Right atrium auricular region (tissue), 2 donors: ENCODE results near the gene SPSB4. TPM values are rescaled to one million over a fixed set of nuclear protein-coding genes. Genes with fewer than 3 reads are reported as not detected.
"Not testable (repeated sequence)": the region's sequence is repeated elsewhere in the genome, so short reads cannot be mapped to it uniquely, and the experiment has no call there.

Experiments
- DNase-seq: peaks from one replicate; pipeline ENCODE4 v3.0.0-alpha.2; 2019; ENCODE audit warnings: low spot score
- H3K27ac ChIP-seq, 2 donors: fragments of 200-600 bp; sonication (generic); 1 replicate in 1 of 2; 2 replicates in 1 of 2; pipeline ENCODE4 v1.5.1; 2016 to 2019
- H3K27me3 ChIP-seq, 2 donors: fragments of 200-600 bp; sonication (generic); one replicate each; pipeline versions ENCODE4 v1.5.1 to v1.6.0; 2017 to 2019
- H3K36me3 ChIP-seq: fragments of 200-600 bp; sonication (generic); one replicate; pipeline ENCODE4 v1.5.1; 2016
- H3K4me1 ChIP-seq, 2 donors: fragments of 200-600 bp; sonication (generic); one replicate each; pipeline versions ENCODE4 v1.5.1 to v1.6.0; 2017 to 2019
- H3K4me3 ChIP-seq, 2 donors: fragments of 200-600 bp; sonication (generic); 1 replicate in 1 of 2; 2 replicates in 1 of 2; pipeline ENCODE4 v1.5.1; 2017 to 2019; ENCODE audit warnings: mild to moderate bottlenecking in 1 of 2, moderate library complexity in 1 of 2
- H3K9me3 ChIP-seq, 2 donors: fragments of 200-600 bp; sonication (generic); one replicate each; pipeline ENCODE4 v1.5.1; 2019
- total RNA-seq, 2 donors: library from RNA; depleted of rRNA; stranded (reverse); fragments of >200 nt; gene quantifications; one replicate each; pipeline ENCODE4 v1.1.0, GENCODE V29; 2016
- TF ChIP-seq, protein P1 (sequence below), 2 donors: fragments of 200-600 bp; sonication (generic); IDR thresholded peaks; one replicate each; pipeline ENCODE4 v1.5.1; 2019; ENCODE audit warnings: antibody characterized with exemption in 2 of 2

Gene SPSB4
- total RNA-seq, 2 donors from 2014 or later = 1.8 to 6.9 TPM

DNA sequence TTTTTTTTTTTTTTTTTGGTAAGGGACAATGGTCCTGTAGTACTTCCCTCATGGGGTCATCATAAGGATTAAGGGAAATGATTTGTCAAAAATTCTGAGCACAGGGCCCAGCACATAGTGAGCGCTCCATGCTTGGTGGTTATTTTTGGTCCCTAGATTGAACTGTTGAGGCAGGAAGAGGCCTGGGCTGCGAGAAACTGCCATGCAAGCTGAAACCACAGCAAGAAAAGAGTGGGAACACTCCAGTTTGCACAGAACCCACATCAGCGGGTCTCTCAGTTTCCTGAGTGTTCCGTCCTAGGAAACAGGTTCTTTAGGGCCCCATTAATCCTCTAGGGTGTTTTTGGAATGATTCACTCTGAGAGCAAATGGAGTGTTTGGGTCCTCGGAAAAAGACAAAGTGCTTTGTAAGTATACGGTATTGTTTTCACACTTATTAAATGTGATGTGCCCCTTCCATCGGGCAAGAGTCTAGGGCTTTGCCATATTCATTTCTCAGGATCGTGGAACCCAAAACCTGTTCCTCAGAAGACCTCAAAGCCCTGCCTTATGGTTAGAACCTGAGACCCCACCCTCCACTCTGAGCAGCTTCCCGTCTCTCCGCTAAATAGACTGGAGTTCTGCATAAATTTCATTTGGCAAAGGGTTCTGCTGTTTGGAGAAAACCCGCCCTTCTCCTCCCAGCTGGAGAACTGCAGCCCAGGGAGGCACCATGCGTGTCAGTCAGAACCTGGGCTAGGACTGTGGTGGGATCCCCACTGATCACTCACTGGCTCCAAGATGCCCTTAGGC, 60.4 kb downstream of the SPSB4 start:
- Histone ChIP-seq H3K4me3 (no peak overlapping the region), H3K27ac (no peak overlapping the region), H3K27me3 (no peaks in the 10 kb centered on the region), H3K9me3 (no peaks in the 10 kb centered on the region), H3K36me3 (no peaks in the 10 kb centered on the region), H3K4me1 (peaks cover 0 to 40% of the 10 kb centered on the region in 2 donors)
- DNase-seq = no peak
- TF ChIP-seq, protein P1, sequence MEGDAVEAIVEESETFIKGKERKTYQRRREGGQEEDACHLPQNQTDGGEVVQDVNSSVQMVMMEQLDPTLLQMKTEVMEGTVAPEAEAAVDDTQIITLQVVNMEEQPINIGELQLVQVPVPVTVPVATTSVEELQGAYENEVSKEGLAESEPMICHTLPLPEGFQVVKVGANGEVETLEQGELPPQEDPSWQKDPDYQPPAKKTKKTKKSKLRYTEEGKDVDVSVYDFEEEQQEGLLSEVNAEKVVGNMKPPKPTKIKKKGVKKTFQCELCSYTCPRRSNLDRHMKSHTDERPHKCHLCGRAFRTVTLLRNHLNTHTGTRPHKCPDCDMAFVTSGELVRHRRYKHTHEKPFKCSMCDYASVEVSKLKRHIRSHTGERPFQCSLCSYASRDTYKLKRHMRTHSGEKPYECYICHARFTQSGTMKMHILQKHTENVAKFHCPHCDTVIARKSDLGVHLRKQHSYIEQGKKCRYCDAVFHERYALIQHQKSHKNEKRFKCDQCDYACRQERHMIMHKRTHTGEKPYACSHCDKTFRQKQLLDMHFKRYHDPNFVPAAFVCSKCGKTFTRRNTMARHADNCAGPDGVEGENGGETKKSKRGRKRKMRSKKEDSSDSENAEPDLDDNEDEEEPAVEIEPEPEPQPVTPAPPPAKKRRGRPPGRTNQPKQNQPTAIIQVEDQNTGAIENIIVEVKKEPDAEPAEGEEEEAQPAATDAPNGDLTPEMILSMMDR (IDR thresholded peaks at IDR 0.05) = no peak

DNA sequence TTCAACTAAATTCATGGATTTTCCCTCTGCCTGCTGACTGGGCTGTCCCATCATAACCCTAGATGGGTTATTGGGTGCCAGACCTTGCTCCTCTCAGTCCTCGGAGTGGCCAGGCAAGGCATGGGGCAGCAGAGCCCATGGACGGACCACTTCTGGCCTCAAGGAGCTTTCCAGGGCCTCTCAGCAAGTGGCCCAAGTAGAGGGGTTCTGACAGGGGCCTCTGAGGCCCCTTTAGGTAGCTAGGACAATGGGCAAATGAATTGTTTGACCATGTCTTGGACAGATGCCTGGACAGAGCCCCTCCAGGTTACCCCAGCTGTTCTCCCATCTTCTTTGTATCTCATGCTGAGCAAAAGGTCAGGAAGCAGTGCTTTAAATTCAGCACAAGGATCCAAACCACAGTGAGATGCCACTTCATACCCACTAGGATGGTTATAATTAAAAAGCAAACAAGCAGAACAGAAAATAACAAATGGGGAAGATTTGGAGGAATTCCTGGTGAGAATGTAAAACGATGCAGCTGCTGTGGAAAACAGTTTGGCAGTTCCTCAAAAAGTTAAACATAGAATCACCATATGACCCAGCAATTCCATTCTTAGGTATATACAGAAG, 61.6 kb downstream of the SPSB4 start:
- no peaks in the 10 kb centered on the region for H3K36me3 ChIP-seq
- DNase-seq = peak; percentile 30
- TF ChIP-seq, protein P1 (IDR thresholded peaks at IDR 0.05) = no peak
- H3K27me3 ChIP-seq = no peaks in the 10 kb centered on the region
- no peak overlapping the region for H3K27ac ChIP-seq
- H3K4me1 ChIP-seq = peaks cover 0 to 39% of the 10 kb centered on the region in 2 donors
- no peaks in the 10 kb centered on the region for H3K9me3 ChIP-seq
- no peak overlapping the region for H3K4me3 ChIP-seq

DNA sequence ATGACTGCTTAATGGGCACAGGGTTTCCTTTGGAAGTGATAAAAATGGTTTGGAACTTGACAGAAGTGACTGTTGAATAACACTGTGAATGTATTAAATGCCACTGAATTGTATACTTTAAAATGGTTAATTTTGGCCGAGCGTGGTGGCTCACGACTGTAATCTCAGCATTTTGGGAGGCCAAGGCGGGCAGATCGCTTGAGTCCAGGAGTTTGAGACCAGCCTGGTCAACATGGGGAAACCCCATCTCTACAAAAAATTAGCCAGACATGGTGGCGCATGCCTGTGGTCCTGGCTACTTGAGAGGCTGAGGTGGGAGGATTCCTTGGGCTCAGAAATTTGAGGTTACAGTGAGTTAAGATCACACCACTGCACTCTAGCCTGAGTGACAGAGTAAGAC, 62.5 kb downstream of the SPSB4 start:
- not testable (repeated sequence) for H3K4me3 ChIP-seq, H3K27ac ChIP-seq, H3K36me3 ChIP-seq, H3K27me3 ChIP-seq, H3K9me3 ChIP-seq
- DNase-seq = peak; percentile 50
- peaks cover 0 to 31% of the 10 kb centered on the region in 2 donors for H3K4me1 ChIP-seq

DNA sequence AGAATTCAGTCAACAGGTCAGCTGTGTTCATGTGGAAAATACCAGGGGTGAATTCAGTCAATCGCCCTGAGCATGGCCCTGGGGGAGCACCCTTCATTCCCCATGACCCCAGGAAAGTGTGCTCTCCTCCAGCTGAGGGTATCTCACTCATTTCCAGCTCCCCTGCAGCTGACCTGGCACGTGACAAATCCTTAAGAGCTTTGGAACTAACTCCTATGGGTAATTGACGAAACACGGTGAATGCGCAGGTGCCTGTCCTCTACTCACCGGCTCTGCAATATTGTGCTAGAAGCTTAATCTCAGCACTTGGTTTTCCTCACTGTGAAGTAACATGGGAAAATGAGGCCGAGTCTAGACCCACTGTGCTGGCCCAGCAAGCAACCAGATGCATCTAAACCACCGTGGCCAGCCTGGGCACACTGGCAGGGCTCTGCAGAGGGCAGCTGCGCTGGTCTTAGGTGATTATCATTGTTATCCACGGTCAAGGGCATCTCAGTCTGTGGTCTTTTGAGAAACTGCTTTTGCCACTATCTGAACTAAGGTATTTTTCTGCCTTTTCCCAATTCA, 63.1 kb downstream of the SPSB4 start:
- TF ChIP-seq, protein P1 (IDR thresholded peaks at IDR 0.05) = no peak
- Histone ChIP-seq H3K9me3 (no peaks in the 10 kb centered on the region), H3K27me3 (no peaks in the 10 kb centered on the region), H3K27ac (peak overlapping the region; percentile 52 to 64), H3K4me1 (peaks cover 0 to 25% of the 10 kb centered on the region in 2 donors), H3K4me3 (no peak overlapping the region), H3K36me3 (no peaks in the 10 kb centered on the region)
- DNase-seq = peak; percentile 46

DNA sequence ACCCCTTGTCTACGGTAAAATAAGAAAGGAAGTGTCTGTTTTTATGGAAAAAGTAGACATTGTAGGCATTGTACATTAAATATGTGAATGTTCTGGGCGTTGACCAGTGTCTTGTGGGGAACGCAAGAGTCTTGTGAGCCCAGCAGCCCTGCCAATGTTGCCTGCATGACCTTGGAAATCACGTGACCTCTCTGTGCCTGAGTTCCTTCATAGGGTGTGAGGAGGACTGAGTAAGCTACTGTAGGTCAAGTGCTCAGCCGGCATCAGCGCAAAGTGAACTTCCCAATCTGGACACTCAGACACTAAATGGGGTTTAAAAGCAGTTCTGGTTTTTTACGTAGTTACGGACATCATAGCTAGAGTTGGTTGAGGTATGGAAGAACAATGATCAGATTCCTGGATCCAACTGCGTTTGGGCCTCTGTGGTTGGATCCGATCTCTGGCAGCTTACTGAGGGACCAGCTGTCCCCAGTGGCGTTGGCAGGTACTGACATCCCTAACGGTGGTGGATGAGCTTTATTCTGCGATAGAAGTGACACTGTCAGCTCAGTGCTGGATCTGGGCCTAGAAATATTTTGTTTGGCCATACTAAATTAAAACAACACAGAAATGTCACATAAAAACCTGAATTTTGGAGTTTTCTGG, 63.8 kb downstream of the SPSB4 start:
- no peak for DNase-seq
- Histone ChIP-seq H3K4me3 (no peak overlapping the region), H3K27me3 (no peaks in the 10 kb centered on the region), H3K9me3 (no peaks in the 10 kb centered on the region), H3K4me1 (peaks cover 0 to 22% of the 10 kb centered on the region in 2 donors), H3K27ac (peak overlapping the region; percentile 52 to 64), H3K36me3 (no peaks in the 10 kb centered on the region)
- TF ChIP-seq, protein P1 (IDR thresholded peaks at IDR 0.05) = peak; percentile 19 to 48
